GOT3 (cell line): ENCODE data around the gene PDCD7.
"Not testable (repeated sequence)": the region's sequence is repeated elsewhere in the genome, so short reads cannot be mapped to it uniquely, and the experiment has no call there.

Experiments
- DNase-seq: peaks from one replicate; lab custom pipeline; 2025; ENCODE audit warnings: mixed read lengths; lab: John Stamatoyannopoulos, UW

Gene PDCD7

DNA sequence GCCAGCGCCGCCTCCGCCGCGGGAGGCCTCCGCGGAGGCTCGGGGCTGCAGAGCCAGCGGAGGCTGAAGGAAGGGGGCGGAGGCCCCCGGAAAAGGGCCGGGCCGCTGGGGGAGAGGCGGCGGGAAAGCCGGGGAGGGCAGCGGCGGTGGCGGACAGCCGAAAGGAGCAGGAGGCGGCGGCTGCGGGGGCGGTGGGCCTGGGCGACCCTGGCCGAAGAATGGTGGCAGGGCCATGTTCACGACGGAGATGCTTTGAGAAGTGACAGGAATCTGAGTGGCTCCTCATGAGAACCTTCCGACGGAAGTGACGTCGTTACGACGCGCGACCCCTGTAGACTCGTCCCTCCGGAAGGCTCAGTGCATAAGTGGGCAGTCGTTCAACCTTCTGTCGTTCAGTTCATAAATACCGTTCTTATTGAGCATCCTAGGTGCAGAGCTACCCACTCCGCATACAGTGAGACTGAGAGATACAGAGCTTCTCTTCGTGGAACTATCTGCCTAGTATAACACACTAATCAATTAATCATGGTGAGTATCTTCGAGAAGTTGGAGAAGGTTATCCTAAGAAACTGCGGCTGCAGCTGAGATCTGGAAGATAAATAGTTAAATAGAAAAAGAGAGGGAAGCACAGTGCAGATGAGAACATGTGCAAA is at the start of gene PDCD7:
PDCD7 (minus strand) TSS at position 261 of the 653 bp plus-strand sequence; CDS start at position 234, 27 bp downstream.
- DNase-seq: no peak

- DNase-seq: no peak
Measured at GRCh38 chr15:65182538-65182937, 48.9 kb upstream of the PDCD7 start.

DNA sequence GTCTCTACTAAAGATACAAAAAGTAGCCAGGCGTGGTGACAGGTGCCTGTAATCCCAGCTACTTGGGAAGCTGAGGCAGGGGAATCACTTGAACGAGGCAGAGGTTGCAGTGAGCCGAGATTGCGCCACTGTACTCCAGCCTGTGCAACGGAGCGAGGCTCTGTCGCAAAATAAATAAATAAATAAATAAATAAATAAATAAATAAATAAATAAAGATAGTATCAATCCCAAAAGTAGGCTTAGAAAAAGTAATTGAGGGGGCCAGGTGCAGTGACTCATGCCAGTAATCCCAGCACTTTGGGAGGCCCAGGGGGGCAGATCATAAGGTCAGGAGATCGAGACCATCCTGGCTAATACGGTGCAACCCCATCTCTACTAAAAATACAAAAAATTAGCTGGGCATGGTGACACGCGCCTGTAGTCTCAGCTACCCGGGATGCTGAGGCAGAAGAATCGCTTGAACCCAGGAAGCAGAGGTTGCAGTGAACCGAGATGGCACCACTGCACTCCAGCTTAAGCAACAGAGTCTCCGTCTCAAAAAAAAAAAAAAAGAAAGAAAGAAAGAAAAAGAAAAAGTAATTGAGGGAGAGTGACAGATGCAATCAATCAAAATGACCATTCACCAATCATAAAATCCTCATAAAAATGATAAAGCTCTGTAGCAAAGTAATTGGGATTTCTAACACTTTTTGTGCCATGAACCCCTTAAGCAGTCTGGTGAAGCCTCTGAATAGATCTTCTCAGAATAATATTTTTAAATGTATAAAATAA is 48.2 kb upstream of the PDCD7 start:
- not testable (repeated sequence) for DNase-seq

DNA sequence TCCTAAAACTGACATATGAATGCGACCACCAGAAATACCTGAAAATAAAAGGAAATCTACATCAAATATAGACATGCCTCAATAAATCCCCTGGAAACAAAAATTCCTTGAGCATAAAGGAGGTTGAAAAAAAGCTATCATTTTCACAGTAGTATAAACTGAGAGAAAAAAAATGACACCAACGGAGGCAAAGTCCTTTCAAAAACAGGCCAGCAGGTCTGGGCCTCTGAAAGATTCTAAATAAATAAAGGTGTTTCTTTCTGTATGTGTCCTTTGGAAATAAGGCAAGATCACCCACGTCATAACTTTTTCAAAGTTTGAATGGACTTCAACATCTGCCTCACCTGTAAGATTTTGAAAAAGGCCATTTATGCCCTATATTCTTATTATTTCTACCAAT is 46.6 kb upstream of the PDCD7 start:
- no peak for DNase-seq

GRCh38 chr15:65177901-65178300 is 44.3 kb upstream of the PDCD7 start:
- no peak for DNase-seq

DNA sequence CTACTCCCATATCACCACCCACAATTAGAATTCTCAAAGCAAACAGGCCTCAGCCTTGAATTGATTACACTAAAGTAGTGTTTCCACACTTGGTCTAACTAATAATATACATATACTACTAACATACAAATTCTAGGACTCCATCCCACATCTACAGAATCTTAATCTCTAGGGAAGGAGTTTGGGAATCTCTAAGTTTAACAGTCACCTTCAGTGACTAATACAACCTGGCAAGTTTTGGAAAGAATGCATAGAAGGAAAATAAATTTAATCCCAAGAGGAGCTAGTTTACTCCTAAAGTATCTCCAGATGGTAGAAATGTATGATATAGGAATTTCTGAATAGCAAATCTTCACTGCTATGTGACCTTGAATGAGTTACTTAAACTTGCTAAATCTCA is 42.4 kb upstream of the PDCD7 start:
- DNase-seq: no peak

- no peak for DNase-seq
Measured at GRCh38 chr15:65175511-65175910, 41.9 kb upstream of the PDCD7 start.

- DNase-seq: no peak
Measured at GRCh38 chr15:65174509-65174908, 40.9 kb upstream of the PDCD7 start.

- DNase-seq: no peak
Measured at GRCh38 chr15:65172531-65172930, 38.9 kb upstream of the PDCD7 start.

DNA sequence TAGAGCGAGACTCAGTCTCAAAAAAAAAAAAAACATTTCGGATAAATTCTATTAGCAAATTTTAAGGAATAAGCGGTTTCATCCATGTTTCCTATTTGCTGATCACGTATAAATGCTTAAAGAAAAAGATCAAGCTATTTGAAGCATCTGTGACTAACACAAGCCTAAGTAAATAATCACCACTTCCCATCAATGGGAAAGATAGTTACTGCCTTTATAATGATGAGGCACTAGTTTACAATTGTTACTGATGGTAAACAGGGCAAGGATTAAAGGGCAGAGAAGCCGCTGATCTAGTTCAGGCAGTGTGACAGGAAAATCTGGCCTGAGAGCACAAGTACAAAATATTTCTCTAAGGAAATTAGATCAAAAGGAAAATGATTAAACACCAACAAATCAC is 37.8 kb upstream of the PDCD7 start:
- DNase-seq: no peak

GRCh38 chr15:65165875-65166274 is 32.3 kb upstream of the PDCD7 start:
- no peak for DNase-seq

DNA sequence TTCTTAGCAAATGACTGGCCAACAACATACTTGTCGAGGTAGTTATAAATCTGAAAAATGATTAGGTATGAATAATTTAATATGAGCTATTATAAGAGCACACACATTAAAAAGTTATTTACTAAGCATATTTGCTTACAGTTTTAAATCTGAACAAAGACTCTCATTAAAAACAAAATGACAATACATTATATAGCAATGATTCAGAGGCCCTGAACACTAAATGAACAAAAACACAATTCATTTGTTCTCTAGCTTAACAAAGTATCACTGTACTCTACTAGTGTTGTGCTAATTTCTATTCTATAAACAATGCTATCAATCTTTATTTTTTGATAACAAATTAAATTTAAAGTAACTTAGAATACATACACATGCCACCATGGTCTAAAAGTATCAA is 30.5 kb upstream of the PDCD7 start:
- DNase-seq: no peak

DNA sequence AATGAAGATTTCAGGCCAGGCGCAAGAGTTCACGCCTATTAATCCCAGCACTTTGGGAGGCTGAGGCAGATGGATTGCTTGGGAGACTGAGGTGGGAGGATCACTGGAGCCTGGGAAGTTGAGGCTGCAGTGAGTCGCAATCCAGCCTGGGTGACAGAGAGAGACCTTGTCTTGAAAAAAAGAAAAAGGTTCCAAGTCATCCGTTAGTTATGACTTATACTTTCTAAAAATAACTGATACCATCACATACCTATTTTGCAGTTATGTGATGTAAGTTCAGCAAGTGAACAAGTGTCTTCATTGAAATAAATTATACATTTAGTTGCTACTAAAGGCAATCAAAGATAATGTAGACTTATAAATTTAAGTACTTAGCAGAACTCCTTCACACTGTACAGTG is 29.4 kb upstream of the PDCD7 start:
- no peak for DNase-seq

- DNase-seq: no peak
Measured at GRCh38 chr15:65156692-65157091, 23.1 kb upstream of the PDCD7 start.

DNA sequence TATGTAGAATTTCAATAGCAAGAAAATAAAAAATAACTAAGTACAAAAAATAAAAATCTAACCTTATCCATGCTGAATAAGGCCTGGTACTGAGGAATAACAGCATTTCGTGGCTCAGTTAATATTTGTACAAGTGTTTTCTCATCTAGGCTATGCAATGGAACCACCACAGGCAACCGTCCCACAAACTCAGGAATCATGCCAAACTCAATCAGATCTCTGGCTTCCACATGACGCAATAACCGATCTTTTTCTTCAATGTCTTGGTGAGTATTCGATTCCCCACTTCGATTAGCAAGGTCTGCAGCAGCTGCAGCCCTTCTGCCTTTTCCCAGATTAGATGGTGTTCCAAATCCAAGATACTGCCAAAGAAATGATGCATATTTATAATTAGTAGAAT is 21.1 kb upstream of the PDCD7 start:
- no peak for DNase-seq

DNA sequence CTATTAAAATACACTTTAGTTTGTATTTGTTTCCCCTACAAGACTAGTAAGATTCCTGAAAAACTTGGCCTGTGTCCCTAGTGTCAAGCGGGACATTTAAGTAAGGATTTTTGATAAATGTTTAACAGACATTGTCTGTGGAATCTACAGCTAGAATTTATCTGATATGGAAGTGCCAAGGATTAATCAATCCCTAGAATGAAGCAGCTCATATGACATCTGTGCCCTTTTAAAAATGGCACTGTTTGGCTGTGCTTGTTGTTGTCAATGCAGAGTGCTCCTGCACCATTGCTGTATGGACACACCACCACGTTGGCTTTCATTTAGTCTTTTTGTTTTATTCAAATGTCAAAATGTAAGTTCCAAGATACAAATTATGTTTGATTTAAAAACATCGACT is 14.3 kb upstream of the PDCD7 start:
- no peak for DNase-seq

- DNase-seq: no peak
Measured at GRCh38 chr15:65146438-65146837, 12.8 kb upstream of the PDCD7 start.

- DNase-seq: not testable (repeated sequence)
Measured at GRCh38 chr15:65138631-65139030, 5.0 kb upstream of the PDCD7 start.

- not testable (repeated sequence) for DNase-seq
Measured at GRCh38 chr15:65137893-65138292, 4.3 kb upstream of the PDCD7 start.

- not testable (repeated sequence) for DNase-seq
Measured at GRCh38 chr15:65137089-65137488, 3.5 kb upstream of the PDCD7 start.

- no peak for DNase-seq
Measured at GRCh38 chr15:65134538-65134937, 930 bp upstream of the PDCD7 start.

- DNase-seq: no peak
Measured at GRCh38 chr15:65132878-65133547, 595 bp downstream of the PDCD7 start.

DNA sequence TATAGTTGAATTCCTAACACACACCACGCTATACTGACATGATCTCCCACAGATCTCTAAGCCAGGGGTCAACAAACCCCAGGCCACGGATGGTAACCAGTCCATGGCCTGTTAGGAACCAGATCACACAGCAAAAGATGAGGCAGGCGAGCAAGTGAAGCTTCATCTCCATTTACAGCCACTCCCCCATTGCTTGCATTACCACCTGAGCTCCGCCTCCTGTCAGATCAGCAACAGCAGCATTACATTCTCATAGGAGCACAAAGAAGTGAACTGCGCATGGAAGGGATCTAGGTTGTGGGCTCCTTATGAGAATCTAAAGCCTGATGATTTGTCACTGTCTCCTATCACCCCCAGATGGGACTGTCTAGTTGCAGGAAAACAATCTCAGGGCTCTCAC is 2.7 kb downstream of the PDCD7 start:
- DNase-seq: no peak
